HepG2 (cell line): Measurements from ENCODE around the gene SPATA12. TPM values are rescaled to one million over a fixed set of nuclear protein-coding genes. Genes with fewer than 3 reads are reported as not detected.
A peak's percentile ranks its signal among the peaks of the same experiment; 100 is the strongest.

Experiments used
- CREB1 ChIP-seq, 2 experiments: fragments of 450-650 bp in 1 of 2; IDR thresholded peaks; 2 replicates each; pipeline ENCODE4 v1.6.1; 2016 to 2017; ENCODE audit warnings: control low read depth in 1 of 2, mild to moderate bottlenecking in 1 of 2, missing compliant biosample characterization in 1 of 2, missing genetic modification characterization in 1 of 2
- HDAC1 ChIP-seq: sonication (generic); formaldehyde crosslinking; IDR thresholded peaks from 2 replicates; pipeline ENCODE4 v1.5.1; 2020; ENCODE audit warnings: mild to moderate bottlenecking, missing genetic modification reagents
- HMG20A ChIP-seq: IDR thresholded peaks from 2 replicates; pipeline ENCODE4 v1.6.1; 2016; ENCODE audit warnings: borderline replicate concordance
- HMG20B ChIP-seq: conservative IDR thresholded peaks from 2 replicates; pipeline ENCODE4 v1.6.1; 2016; ENCODE audit warnings: missing genetic modification reagents, missing compliant biosample characterization
- MEIS2 ChIP-seq: sonication (generic); formaldehyde crosslinking; IDR thresholded peaks from 2 replicates; pipeline ENCODE4 v1.9.0; 2021; ENCODE audit warnings: mild to moderate bottlenecking, missing genetic modification reagents
- NFE2 ChIP-seq: sonication (generic); formaldehyde crosslinking; IDR thresholded peaks from 2 replicates; pipeline ENCODE4 v1.4.0; 2020; ENCODE audit warnings: missing genetic modification reagents
- NFKB2 ChIP-seq: sonication (generic); formaldehyde crosslinking; IDR thresholded peaks from 2 replicates; pipeline ENCODE4 v1.4.0; 2020; ENCODE audit warnings: missing genetic modification reagents, borderline replicate concordance
- TCF7 ChIP-seq: sonication (generic); IDR thresholded peaks from 2 replicates; pipeline ENCODE4 v1.6.1; 2016; ENCODE audit warnings: antibody characterized with exemption, low read depth
- TSC22D2 ChIP-seq: sonication (generic); formaldehyde crosslinking; IDR thresholded peaks from 2 replicates; pipeline ENCODE4 v1.5.1; 2020; ENCODE audit warnings: missing genetic modification reagents, mild to moderate bottlenecking, borderline replicate concordance
- ZMAT3 ChIP-seq: sonication (generic); formaldehyde crosslinking; conservative IDR thresholded peaks from 2 replicates; pipeline ENCODE4 v1.7.0; 2021; ENCODE audit warnings: missing genetic modification reagents
- ZNF292 ChIP-seq: sonication (generic); formaldehyde crosslinking; IDR thresholded peaks from 2 replicates; pipeline ENCODE4 v1.8.1; 2022; ENCODE audit warnings: mild to moderate bottlenecking, low read depth, missing genetic modification reagents, borderline replicate concordance
- ZNF382 ChIP-seq: sonication (generic); formaldehyde crosslinking; IDR thresholded peaks from 2 replicates; pipeline ENCODE4 v1.5.0; 2020; ENCODE audit warnings: missing genetic modification reagents, mild to moderate bottlenecking, borderline replicate concordance
- ZNF550 ChIP-seq: sonication (generic); formaldehyde crosslinking; IDR thresholded peaks from 2 replicates; pipeline ENCODE4 v1.4.0; 2020; ENCODE audit warnings: mild to moderate bottlenecking, missing genetic modification reagents, borderline replicate concordance
- ZNF775 ChIP-seq: sonication (generic); formaldehyde crosslinking; IDR thresholded peaks from 2 replicates; pipeline ENCODE4 v1.4.0; 2020; ENCODE audit warnings: missing genetic modification reagents, mild to moderate bottlenecking, moderate library complexity, borderline replicate concordance
- ZNF883 ChIP-seq: sonication (generic); formaldehyde crosslinking; IDR thresholded peaks from 2 replicates; pipeline ENCODE4 v1.5.1; 2020; ENCODE audit warnings: mild to moderate bottlenecking, missing genetic modification reagents; ENCODE audit errors: not compliant biosample characterization
- polyA plus RNA-seq, 8 experiments: library from polyadenylated mRNA; depleted of rRNA in 3 of 8; stranded (reverse) in 7 of 8; unstranded in 1 of 8; fragments of >200 nt; fragmentation: Illumina TruSeq in 4 of 8; extraction: Trizol in 4 of 8; gene quantifications; 2 replicates each; pipeline versions ENCODE4 v1.2.1 to v1.2.3, GENCODE V29; 2011 to 2016; ENCODE audit warnings: low read depth in 4 of 8, missing spikeins in 1 of 8, mixed read lengths in 1 of 8; ENCODE audit not compliant: insufficient read depth in 1 of 8
- total RNA-seq, 5 experiments: library from RNA; depleted of rRNA; stranded (reverse); fragments of >200 nt; fragmentation: Illumina TruSeq; extraction: Trizol; gene quantifications; 2 replicates each; pipeline ENCODE4 v1.2.3, GENCODE V29; 2016; ENCODE audit warnings: low read depth in 1 of 5
- TF ChIP-seq, protein P1 (sequence below): IDR thresholded peaks from 2 replicates; pipeline ENCODE4 v1.6.1; 2016
- TF ChIP-seq, protein P2 (sequence below): sonication (generic); formaldehyde crosslinking; IDR thresholded peaks from 2 replicates; pipeline ENCODE4 v1.8.1; 2022; ENCODE audit warnings: mild to moderate bottlenecking, missing genetic modification reagents
- TF ChIP-seq, protein P3 (sequence below): sonication (generic); formaldehyde crosslinking; conservative IDR thresholded peaks from 2 replicates; pipeline ENCODE4 v1.4.0; 2020; ENCODE audit warnings: missing genetic modification reagents
- TF ChIP-seq, protein P4 (sequence below): sonication (generic); formaldehyde crosslinking; IDR thresholded peaks from 2 replicates; pipeline ENCODE4 v1.5.0; 2020; ENCODE audit warnings: missing genetic modification reagents

The SPATA12 gene
- total and polyA plus RNA-seq, 2 of the 13 experiments (the other 11 are each of a cell fraction or from before 2014, with no cell fraction given): 0.09 to 0.25 TPM

DNA sequence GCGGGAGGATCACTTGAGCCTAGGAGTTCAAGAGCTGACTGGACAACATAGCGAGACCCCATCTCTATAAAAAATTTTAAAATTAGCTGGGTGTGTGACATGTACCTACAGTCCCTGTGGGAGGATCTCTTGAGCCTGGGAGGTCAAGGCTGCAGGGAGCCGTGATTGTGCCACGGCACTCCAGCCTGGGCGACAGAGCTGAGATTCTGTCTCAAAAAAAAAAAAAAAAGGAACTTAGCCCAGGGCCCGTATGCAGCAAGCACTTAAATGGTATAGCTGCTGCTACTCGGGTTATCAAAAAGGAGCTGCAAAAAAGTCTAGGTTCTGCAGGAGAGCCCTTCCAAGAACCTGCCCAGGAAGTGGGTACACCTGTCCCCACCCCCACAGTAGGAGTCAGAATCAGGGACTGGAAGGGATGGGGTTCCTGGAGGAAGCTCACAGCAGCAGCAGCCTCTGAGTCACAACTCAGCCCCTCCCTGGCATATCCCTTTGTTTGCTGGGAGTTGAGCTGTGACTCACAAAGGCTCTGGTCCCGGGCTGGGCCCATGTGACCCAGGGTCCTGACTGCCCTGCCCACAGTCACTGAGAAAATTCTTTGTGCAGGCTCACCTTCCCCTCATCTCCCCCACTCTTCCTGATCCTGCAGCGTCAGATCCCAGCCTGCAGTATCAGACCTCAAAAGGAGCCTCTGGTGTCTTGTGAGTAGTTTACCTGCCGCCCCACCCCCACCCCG is at the start of gene SPATA12 (continued):
- TF ChIP-seq ZNF883: no peak
- TF ChIP-seq, protein P1, sequence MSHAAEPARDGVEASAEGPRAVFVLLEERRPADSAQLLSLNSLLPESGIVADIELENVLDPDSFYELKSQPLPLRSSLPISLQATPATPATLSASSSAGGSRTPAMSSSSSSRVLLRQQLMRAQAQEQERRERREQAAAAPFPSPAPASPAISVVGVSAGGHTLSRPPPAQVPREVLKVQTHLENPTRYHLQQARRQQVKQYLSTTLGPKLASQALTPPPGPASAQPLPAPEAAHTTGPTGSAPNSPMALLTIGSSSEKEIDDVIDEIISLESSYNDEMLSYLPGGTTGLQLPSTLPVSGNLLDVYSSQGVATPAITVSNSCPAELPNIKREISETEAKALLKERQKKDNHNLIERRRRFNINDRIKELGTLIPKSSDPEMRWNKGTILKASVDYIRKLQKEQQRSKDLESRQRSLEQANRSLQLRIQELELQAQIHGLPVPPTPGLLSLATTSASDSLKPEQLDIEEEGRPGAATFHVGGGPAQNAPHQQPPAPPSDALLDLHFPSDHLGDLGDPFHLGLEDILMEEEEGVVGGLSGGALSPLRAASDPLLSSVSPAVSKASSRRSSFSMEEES (CRISPR knock-in tag): peak; percentile 93
- TF ChIP-seq, protein P2, sequence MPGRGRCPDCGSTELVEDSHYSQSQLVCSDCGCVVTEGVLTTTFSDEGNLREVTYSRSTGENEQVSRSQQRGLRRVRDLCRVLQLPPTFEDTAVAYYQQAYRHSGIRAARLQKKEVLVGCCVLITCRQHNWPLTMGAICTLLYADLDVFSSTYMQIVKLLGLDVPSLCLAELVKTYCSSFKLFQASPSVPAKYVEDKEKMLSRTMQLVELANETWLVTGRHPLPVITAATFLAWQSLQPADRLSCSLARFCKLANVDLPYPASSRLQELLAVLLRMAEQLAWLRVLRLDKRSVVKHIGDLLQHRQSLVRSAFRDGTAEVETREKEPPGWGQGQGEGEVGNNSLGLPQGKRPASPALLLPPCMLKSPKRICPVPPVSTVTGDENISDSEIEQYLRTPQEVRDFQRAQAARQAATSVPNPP (CRISPR knock-in tag): no peak
- no peak for TF ChIP-seq ZNF550 (CRISPR knock-in tag)
- TF ChIP-seq TSC22D2 (CRISPR knock-in tag): no peak
- no peak for TF ChIP-seq ZMAT3
- no peak for TF ChIP-seq ZNF775 (CRISPR knock-in tag)
- TF ChIP-seq, protein P3, sequence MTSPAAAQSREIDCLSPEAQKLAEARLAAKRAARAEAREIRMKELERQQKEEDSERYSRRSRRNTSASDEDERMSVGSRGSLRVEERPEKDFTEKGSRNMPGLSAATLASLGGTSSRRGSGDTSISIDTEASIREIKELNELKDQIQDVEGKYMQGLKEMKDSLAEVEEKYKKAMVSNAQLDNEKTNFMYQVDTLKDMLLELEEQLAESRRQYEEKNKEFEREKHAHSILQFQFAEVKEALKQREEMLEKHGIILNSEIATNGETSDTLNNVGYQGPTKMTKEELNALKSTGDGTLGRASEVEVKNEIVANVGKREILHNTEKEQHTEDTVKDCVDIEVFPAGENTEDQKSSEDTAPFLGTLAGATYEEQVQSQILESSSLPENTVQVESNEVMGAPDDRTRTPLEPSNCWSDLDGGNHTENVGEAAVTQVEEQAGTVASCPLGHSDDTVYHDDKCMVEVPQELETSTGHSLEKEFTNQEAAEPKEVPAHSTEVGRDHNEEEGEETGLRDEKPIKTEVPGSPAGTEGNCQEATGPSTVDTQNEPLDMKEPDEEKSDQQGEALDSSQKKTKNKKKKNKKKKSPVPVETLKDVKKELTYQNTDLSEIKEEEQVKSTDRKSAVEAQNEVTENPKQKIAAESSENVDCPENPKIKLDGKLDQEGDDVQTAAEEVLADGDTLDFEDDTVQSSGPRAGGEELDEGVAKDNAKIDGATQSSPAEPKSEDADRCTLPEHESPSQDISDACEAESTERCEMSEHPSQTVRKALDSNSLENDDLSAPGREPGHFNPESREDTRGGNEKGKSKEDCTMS: no peak
- peak; percentile 59; the same call in 1 of the 2 replicates for TF ChIP-seq TCF7
- 0 out of 2 replicates have a peak, but pooled peaks have one; percentile 22 for TF ChIP-seq MEIS2 (CRISPR knock-in tag)
- TF ChIP-seq HDAC1 (CRISPR knock-in tag): 0 out of 2 replicates have a peak, but pooled peaks have one; percentile 16
- TF ChIP-seq, protein P4, sequence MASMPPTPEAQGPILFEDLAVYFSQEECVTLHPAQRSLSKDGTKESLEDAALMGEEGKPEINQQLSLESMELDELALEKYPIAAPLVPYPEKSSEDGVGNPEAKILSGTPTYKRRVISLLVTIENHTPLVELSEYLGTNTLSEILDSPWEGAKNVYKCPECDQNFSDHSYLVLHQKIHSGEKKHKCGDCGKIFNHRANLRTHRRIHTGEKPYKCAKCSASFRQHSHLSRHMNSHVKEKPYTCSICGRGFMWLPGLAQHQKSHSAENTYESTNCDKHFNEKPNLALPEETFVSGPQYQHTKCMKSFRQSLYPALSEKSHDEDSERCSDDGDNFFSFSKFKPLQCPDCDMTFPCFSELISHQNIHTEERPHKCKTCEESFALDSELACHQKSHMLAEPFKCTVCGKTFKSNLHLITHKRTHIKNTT (CRISPR knock-in tag): no peak
- TF ChIP-seq NFKB2 (CRISPR knock-in tag): peak; percentile 55; the same call in 1 of the 2 replicates
- TF ChIP-seq HMG20B (CRISPR knock-in tag): no peak
- peak; percentile 54; the same call in 1 of the 2 replicates for TF ChIP-seq ZNF292 (CRISPR knock-in tag)
- TF ChIP-seq CREB1 (IDR thresholded peaks at IDR 0.05): peak; percentile 61
- no peak for TF ChIP-seq CREB1 (CRISPR knock-in tag; IDR thresholded peaks at IDR 0.05)
- no peak for TF ChIP-seq NFE2 (CRISPR knock-in tag)
- TF ChIP-seq ZNF382: no peak
- peak; percentile 39; the same call in 1 of the 2 replicates for TF ChIP-seq HMG20A
